GM18907 (cell line): ENCODE measurements around the gene PATJ.
"Not testable (repeated sequence)": the region's sequence is repeated elsewhere in the genome, so short reads cannot be mapped to it uniquely, and the experiment has no call there.

Experiments used
- ATAC-seq: cut with Tn5 transposase; IDR thresholded peaks from one replicate; pipeline ENCODE4 v1.9.1; 2021; ENCODE audit warnings: mild to moderate bottlenecking, moderate library complexity; ENCODE audit not compliant: unreplicated experiment

Gene PATJ

GRCh38 chr1:61819421-61819820, 77.1 kb downstream of the PATJ start:
- ATAC-seq = no peak

GRCh38 chr1:61825393-61825792, 83.1 kb downstream of the PATJ start:
- no peak for ATAC-seq

- ATAC-seq = no peak
These were observed 86.5 kb downstream of the PATJ start for GRCh38 chr1:61828805-61829204.

- ATAC-seq = no peak
These were observed 94.4 kb downstream of the PATJ start for GRCh38 chr1:61836649-61837048.

- not testable (repeated sequence) for ATAC-seq
These were observed 95.3 kb downstream of the PATJ start for GRCh38 chr1:61837607-61838006.

- no peak for ATAC-seq
These were observed 97.4 kb downstream of the PATJ start for GRCh38 chr1:61839679-61840078.

- ATAC-seq = no peak
These were observed 99.8 kb downstream of the PATJ start for GRCh38 chr1:61842036-61842435.

GRCh38 chr1:61842863-61843514, 100.7 kb downstream of the PATJ start:
- no peak for ATAC-seq

- no peak for ATAC-seq
These were observed 101.7 kb downstream of the PATJ start for GRCh38 chr1:61844006-61844405.

GRCh38 chr1:61844664-61845063, 102.4 kb downstream of the PATJ start:
- ATAC-seq = not testable (repeated sequence)

- no peak for ATAC-seq
These were observed 109.0 kb downstream of the PATJ start for GRCh38 chr1:61851235-61851634.

GRCh38 chr1:61851849-61852669, 109.8 kb downstream of the PATJ start:
- ATAC-seq = no peak

GRCh38 chr1:61852670-61853015, 110.4 kb downstream of the PATJ start:
- ATAC-seq = no peak

- no peak for ATAC-seq
These were observed 111.3 kb downstream of the PATJ start for GRCh38 chr1:61853583-61853982.

GRCh38 chr1:61864489-61864888, 122.2 kb downstream of the PATJ start:
- no peak for ATAC-seq

- peak; percentile 87 for ATAC-seq
These were observed 123.5 kb downstream of the PATJ start for GRCh38 chr1:61865646-61866220.

- no peak for ATAC-seq
These were observed 127.4 kb downstream of the PATJ start for GRCh38 chr1:61869691-61870109.

- no peak for ATAC-seq
These were observed 129.9 kb downstream of the PATJ start for GRCh38 chr1:61872206-61872605.

GRCh38 chr1:61873581-61873980, 131.3 kb downstream of the PATJ start:
- ATAC-seq = no peak

GRCh38 chr1:61873994-61874393, 131.7 kb downstream of the PATJ start:
- no peak for ATAC-seq

GRCh38 chr1:61875198-61875597, 132.9 kb downstream of the PATJ start:
- ATAC-seq = no peak

- ATAC-seq = not testable (repeated sequence)
These were observed 137.7 kb downstream of the PATJ start for GRCh38 chr1:61879887-61880474.
